ENCODE data around the gene CCL7.

The CCL7 gene

DNA sequence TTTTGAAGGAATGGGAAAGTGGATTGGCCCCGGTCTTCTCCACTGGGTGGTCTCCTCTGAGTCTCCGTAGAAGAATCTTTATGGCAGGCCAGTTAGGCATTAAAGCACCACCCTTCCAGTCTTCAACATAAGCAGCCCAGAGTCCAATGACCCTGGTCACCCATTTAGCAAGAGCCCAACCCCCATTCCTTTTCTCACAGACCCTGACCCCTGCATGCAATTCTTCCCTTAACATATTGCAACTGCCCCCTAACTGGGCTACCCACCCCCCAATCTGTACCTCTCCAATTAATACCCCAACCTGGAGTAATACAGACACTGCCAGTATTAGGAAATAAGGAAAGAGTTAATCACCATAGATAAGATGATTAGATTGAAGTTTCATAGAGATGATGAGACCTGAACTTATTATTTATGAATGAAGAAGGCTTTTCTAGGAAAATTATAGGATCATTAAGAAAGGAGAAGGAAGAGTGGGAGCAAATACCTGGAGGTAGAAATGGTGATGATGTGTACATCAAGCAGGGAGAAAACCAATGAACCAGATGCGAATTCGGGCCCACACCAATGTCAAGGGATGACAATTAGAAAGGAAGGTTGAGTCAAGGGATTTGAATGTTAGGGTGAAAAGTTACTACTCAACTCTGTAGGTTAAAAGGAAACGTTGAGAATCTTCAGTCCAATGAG lies 12.6 kb upstream of the CCL7 start:
- Histone ChIP-seq H3K4me3 (ENCODE audit: low read length) (no peak overlapping the region), H3K27ac (ENCODE audit: low read depth, low read length) (no peak overlapping the region), H3K4me1 (ENCODE audit: insufficient read depth, low read length) (peaks cover 28% of the 10 kb centered on the region), H3K9ac (ENCODE audit: low read depth, low read length) (no peak overlapping the region), H3K9me3 (ENCODE audit: insufficient read depth, low read depth, low read length) (no peaks in the 10 kb centered on the region), H3K36me3 (ENCODE audit: insufficient read depth, low read length) (no peaks in the 10 kb centered on the region), H3K27me3 (ENCODE audit: insufficient read depth, low read length) (no peaks in the 10 kb centered on the region)
- WGBS, result 92% methylated on average over 5 of the region's 5 CpGs

DNA sequence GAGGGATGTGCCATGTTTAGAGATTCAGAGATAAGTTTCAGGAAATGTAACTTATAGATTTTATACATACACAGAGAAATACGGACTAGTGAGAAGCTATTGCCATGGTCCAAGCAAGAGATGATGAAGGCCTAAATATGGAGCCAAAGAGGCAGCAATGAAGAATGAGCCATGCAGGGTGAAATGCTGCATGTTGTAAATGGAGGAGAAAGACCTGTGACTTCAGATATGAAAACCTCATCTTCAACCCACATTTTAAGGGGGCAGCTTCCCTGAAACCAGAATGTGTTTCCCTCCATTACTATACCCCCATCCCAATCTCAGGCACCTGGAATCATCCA lies 12.1 kb upstream of the CCL7 start:
- 95% methylated on average over 1 of the region's 1 CpG for WGBS
- no peak overlapping the region for H3K9ac ChIP-seq (ENCODE audit: low read depth, low read length)

DNA sequence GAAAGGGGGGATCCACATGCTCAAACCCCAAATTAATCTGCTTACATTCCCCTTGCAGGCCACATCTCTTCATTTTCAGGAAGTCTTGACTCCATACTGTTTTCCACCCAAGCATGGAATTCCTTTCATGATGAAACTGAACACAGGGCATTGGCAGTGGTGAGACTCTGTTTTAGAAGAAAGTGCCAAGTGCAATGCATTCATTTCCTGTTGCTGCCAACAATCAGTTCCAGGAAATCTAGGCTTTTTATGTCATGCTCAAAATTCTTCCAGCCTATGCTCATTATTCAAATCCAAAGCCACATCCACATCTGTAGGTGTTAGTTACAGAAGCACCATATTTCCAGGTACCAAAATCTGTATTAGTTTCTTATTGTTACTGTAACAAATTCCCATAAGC lies 10.9 kb upstream of the CCL7 start:
- peaks cover 17% of the 10 kb centered on the region for H3K4me1 ChIP-seq (ENCODE audit: insufficient read depth, low read length)
- no peaks in the 10 kb centered on the region for H3K27me3 ChIP-seq (ENCODE audit: insufficient read depth, low read length)
- H3K9me3 ChIP-seq (ENCODE audit: insufficient read depth, low read depth, low read length), result no peaks in the 10 kb centered on the region
- no peaks in the 10 kb centered on the region for H3K36me3 ChIP-seq (ENCODE audit: insufficient read depth, low read length)
- H3K4me3 ChIP-seq (ENCODE audit: low read length), result no peak overlapping the region
- H3K27ac ChIP-seq (ENCODE audit: low read depth, low read length), result no peak overlapping the region
- H3K9ac ChIP-seq (ENCODE audit: low read depth, low read length), result no peak overlapping the region

More for the DNA sequence above, 12.1 kb upstream of the CCL7 start:
- peaks cover 28% of the 10 kb centered on the region for H3K4me1 ChIP-seq (ENCODE audit: insufficient read depth, low read length)
- no peaks in the 10 kb centered on the region for H3K27me3 ChIP-seq (ENCODE audit: insufficient read depth, low read length)
- no peaks in the 10 kb centered on the region for H3K9me3 ChIP-seq (ENCODE audit: insufficient read depth, low read depth, low read length)
- H3K27ac ChIP-seq (ENCODE audit: low read depth, low read length), result no peak overlapping the region
- H3K36me3 ChIP-seq (ENCODE audit: insufficient read depth, low read length), result no peaks in the 10 kb centered on the region
- H3K4me3 ChIP-seq (ENCODE audit: low read length), result no peak overlapping the region

DNA sequence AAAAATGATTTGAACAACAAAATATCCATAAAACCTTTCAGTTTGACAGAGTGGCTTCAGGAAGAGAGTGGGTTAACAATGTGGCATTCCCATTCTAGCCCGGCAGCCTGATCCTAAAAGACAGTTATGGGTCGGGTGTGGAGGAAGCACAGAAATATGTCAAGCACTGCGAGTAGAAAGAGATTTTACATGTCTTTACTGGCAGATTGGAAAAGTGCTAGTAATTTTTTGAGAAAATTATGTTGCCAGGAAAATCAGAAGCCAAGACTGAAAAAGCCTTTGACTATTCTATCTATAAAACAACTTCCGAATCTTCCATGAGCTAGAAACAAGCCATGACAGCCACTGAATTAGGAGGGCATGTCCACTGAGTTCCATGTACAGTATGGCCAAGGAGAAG lies 9.2 kb upstream of the CCL7 start:
- Histone ChIP-seq H3K9ac (ENCODE audit: low read depth, low read length) (no peak overlapping the region), H3K27me3 (ENCODE audit: insufficient read depth, low read length) (no peaks in the 10 kb centered on the region; the same call in 1 of the 2 replicates), H3K27ac (ENCODE audit: low read depth, low read length) (no peak overlapping the region), H3K9me3 (ENCODE audit: insufficient read depth, low read depth, low read length) (no peaks in the 10 kb centered on the region), H3K4me1 (ENCODE audit: insufficient read depth, low read length) (peaks cover 4% of the 10 kb centered on the region; the same call in 1 of the 2 replicates), H3K4me3 (ENCODE audit: low read length) (no peak overlapping the region), H3K36me3 (ENCODE audit: insufficient read depth, low read length) (no peaks in the 10 kb centered on the region)
- WGBS, result 91% methylated on average over 4 of the region's 4 CpGs

DNA sequence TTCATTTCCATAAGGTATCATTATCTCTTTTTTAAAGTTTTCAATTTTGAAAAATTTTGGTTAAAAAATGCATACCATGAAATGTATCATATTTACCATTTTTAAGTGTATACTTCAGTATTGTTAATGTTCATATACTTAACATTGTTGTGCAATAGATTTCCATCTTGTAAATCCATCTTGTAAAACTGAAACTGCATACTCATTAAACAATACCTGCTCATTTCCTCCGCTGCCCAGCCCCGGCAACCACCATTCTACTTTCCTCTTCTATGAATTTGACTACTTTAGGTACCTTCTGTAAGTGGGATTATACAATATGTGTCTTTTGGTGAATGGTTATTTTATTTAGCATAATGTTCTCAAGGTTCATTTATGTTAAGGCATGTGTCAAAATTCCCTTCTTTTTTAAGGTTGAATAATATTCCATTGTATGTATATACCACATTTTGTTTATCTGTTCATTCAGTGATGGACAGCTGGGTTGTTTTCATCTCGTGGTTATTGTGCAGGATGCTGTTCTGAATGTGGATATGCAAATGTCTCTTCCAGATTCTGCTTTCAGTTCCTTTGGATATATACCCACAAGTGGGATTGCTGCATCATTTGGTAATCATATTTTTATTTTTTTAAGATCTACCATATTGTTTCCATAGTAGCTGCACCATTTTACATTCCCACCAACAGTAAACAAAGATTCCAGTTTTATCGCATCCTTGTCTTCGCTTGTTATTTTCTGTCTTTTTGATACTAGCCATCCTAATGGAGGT lies 8.3 kb upstream of the CCL7 start:
- no peak overlapping the region for H3K4me3 ChIP-seq (ENCODE audit: low read length)
- no peak overlapping the region for H3K27ac ChIP-seq (ENCODE audit: low read depth, low read length)
- H3K27me3 ChIP-seq (ENCODE audit: insufficient read depth, low read length), result no peaks in the 10 kb centered on the region; the same call in 1 of the 2 replicates
- H3K9me3 ChIP-seq (ENCODE audit: insufficient read depth, low read depth, low read length), result no peaks in the 10 kb centered on the region
- H3K4me1 ChIP-seq (ENCODE audit: insufficient read depth, low read length), result no peaks in the 10 kb centered on the region
- no peak overlapping the region for H3K9ac ChIP-seq (ENCODE audit: low read depth, low read length)
- no peaks in the 10 kb centered on the region for H3K36me3 ChIP-seq (ENCODE audit: insufficient read depth, low read length)
- 94% methylated on average over 5 of the region's 5 CpGs for WGBS

DNA sequence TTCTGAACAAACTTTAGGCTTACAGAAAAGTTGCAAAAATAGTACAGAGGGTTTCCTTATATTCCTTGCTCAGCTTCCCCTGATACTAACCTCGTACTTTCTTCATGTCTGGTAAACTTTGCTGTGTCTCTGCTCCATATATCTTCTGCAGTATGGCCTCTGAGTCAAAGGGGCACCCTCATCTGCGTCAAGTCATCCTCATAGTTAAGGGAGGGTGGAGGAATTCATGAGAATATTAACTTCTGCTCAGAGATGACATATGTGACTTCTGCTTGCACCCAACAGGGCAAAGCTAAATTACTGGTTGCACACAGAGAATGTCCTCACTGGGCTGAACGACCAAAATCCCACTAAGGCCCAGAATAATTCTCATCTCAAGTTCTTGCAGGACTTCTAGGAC lies 4.3 kb upstream of the CCL7 start:
- Histone ChIP-seq H3K9me3 (ENCODE audit: insufficient read depth, low read depth, low read length) (no peaks in the 10 kb centered on the region), H3K36me3 (ENCODE audit: insufficient read depth, low read length) (no peaks in the 10 kb centered on the region), H3K27ac (ENCODE audit: low read depth, low read length) (no peak overlapping the region), H3K27me3 (ENCODE audit: insufficient read depth, low read length) (no peaks in the 10 kb centered on the region; the same call in 1 of the 2 replicates), H3K4me1 (ENCODE audit: insufficient read depth, low read length) (no peaks in the 10 kb centered on the region), H3K4me3 (ENCODE audit: low read length) (no peak overlapping the region), H3K9ac (ENCODE audit: low read depth, low read length) (no peak overlapping the region)
- 87% methylated on average over 2 of the region's 3 CpGs for WGBS

DNA sequence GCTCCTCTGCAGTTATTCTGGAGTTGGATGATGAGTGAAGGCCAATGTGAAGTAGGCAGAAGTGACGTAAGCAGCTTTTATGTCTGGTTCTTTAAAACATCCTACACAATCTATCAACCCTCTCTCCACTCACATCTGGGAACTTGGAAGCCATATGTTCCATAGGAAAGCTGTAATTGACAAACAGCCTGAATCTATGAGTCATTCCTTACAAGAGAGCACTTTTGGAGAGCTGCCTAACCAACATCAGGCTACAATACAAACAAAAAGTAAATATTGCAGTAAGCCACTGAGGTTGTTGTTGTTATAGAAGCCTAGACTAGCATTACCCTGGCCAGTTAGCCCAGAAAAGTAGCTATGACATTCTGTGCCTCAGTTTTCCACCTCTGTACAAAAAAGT lies 5.9 kb downstream of the CCL7 start:
- Histone ChIP-seq H3K27me3 (ENCODE audit: insufficient read depth, low read length) (no peaks in the 10 kb centered on the region), H3K4me3 (ENCODE audit: low read length) (no peak overlapping the region), H3K36me3 (ENCODE audit: insufficient read depth, low read length) (no peaks in the 10 kb centered on the region), H3K27ac (ENCODE audit: low read depth, low read length) (no peak overlapping the region), H3K9me3 (ENCODE audit: insufficient read depth, low read depth, low read length) (no peaks in the 10 kb centered on the region), H3K4me1 (ENCODE audit: insufficient read depth, low read length) (no peaks in the 10 kb centered on the region), H3K9ac (ENCODE audit: low read depth, low read length) (no peak overlapping the region)
- WGBS, result no CpG with 5 or more reads among the region's 1 CpG

DNA sequence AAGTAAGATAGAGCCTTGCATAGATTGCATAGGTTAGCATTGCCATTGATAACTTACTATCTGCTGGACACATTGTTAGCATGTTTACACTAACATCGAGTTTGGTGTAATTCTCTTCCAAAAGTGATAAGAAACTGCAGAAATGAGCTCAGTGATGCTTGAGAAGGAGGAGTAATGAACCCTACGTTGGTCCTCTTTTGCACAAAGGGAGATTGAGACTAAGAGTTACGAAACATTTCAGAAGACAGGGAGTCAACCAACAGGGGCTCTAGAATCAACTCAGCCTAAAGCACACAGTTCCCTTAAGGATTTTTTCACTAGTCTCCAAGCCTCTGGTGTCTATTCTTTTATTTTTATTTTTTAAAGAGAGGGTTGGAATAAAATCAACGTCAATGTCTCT lies 6.8 kb downstream of the CCL7 start:
- H3K27ac ChIP-seq (ENCODE audit: low read depth, low read length), result no peak overlapping the region
- WGBS, result 85% methylated on average over 4 of the region's 4 CpGs
- H3K9me3 ChIP-seq (ENCODE audit: insufficient read depth, low read depth, low read length), result no peaks in the 10 kb centered on the region

DNA sequence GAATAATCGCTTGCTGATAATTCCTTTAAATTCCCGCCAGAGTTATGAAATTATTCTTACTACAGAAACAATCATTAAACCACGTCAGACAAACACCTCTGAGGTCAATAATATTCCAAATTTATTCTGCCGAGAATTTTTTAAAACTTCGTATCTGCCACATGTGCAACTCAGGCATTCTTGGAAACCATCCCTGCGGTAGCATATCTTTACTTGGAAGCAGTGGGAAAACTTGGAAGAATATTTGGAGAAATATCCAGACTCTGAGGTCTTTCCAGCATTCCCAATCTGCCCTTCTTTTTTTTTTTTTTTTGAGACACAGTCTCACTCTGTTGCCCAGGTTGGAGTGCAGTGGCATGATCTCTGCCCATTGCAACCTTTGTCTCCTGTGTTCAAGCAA lies 13.6 kb downstream of the CCL7 start:
- Histone ChIP-seq H3K27me3 (ENCODE audit: insufficient read depth, low read length) (no peaks in the 10 kb centered on the region), H3K4me1 (ENCODE audit: insufficient read depth, low read length) (no peaks in the 10 kb centered on the region)
- WGBS, result 96% methylated on average over 6 of the region's 6 CpGs

More for the DNA sequence above, 6.8 kb downstream of the CCL7 start:
- no peak overlapping the region for H3K9ac ChIP-seq (ENCODE audit: low read depth, low read length)
- no peak overlapping the region for H3K4me3 ChIP-seq (ENCODE audit: low read length)
- H3K4me1 ChIP-seq (ENCODE audit: insufficient read depth, low read length), result no peaks in the 10 kb centered on the region
- no peaks in the 10 kb centered on the region for H3K36me3 ChIP-seq (ENCODE audit: insufficient read depth, low read length)
- H3K27me3 ChIP-seq (ENCODE audit: insufficient read depth, low read length), result no peaks in the 10 kb centered on the region

DNA sequence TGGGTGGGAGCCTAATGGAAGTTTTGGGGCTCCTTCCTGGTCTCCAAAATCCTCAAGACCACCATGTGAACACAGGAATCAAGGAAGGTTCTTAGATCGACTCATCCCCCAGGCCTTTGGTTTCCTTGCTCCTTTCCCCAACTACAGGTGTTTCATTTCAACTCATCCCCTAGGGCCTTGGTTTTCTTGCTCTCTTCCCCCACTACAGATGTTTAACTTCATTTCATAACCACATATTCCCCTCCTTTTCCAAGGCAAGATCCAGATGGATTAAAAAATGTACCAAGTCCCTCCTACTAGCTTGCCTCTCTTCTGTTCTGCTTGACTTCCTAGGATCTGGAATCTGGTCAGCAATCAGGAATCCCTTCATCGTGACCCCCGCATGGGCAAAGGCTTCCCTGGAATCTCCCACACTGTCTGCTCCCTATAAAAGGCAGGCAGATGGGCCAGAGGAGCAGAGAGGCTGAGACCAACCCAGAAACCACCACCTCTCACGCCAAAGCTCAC lies 15.3 kb downstream of the CCL7 start, which contains the start of gene CCL11:
Gene CCL11 (plus strand): TSS at position 457 of the 507 bp plus-strand sequence. CDS start 67 bp downstream, outside the sequence.
- H3K9me3 ChIP-seq (ENCODE audit: insufficient read depth, low read depth, low read length), result no peaks in the 10 kb centered on the region
- H3K27ac ChIP-seq (ENCODE audit: low read depth, low read length), result no peak within 1 kb of the TSS
- no peak within 1 kb of the TSS for H3K4me3 ChIP-seq (ENCODE audit: low read length)
- no peaks in the 10 kb centered on the region for H3K36me3 ChIP-seq (ENCODE audit: insufficient read depth, low read length)
- H3K27me3 ChIP-seq (ENCODE audit: insufficient read depth, low read length), result no peaks in the 10 kb centered on the region
- no peak within 1 kb of the TSS for H3K9ac ChIP-seq (ENCODE audit: low read depth, low read length)
- no peaks in the 10 kb centered on the region for H3K4me1 ChIP-seq (ENCODE audit: insufficient read depth, low read length)
- 91% methylated on average over 4 of the region's 4 CpGs for WGBS

More for the DNA sequence above, 13.6 kb downstream of the CCL7 start:
- Histone ChIP-seq H3K27ac (ENCODE audit: low read depth, low read length) (no peak overlapping the region), H3K9me3 (ENCODE audit: insufficient read depth, low read depth, low read length) (no peaks in the 10 kb centered on the region), H3K4me3 (ENCODE audit: low read length) (no peak overlapping the region), H3K36me3 (ENCODE audit: insufficient read depth, low read length) (no peaks in the 10 kb centered on the region), H3K9ac (ENCODE audit: low read depth, low read length) (no peak overlapping the region)

DNA sequence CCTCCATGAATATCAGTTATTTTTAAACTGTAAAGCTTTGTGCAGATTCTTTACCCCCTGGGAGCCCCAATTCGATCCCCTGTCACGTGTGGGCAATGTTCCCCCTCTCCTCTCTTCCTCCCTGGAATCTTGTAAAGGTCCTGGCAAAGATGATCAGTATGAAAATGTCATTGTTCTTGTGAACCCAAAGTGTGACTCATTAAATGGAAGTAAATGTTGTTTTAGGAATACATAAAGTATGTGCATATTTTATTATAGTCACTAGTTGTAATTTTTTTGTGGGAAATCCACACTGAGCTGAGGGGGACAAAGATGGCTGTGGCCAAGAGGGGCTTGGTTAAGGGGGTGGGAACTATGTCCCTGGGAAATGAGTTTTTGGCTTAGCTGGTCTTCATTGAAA lies 17.9 kb downstream of the CCL7 start:
- H3K4me3 ChIP-seq (ENCODE audit: low read length), result no peak overlapping the region
- H3K4me1 ChIP-seq (ENCODE audit: insufficient read depth, low read length), result no peaks in the 10 kb centered on the region
- H3K36me3 ChIP-seq (ENCODE audit: insufficient read depth, low read length), result no peaks in the 10 kb centered on the region
- no peaks in the 10 kb centered on the region for H3K9me3 ChIP-seq (ENCODE audit: insufficient read depth, low read depth, low read length)
- H3K27me3 ChIP-seq (ENCODE audit: insufficient read depth, low read length), result no peaks in the 10 kb centered on the region
- 71% methylated on average over 2 of the region's 2 CpGs for WGBS
- no peak overlapping the region for H3K27ac ChIP-seq (ENCODE audit: low read depth, low read length)
- no peak overlapping the region for H3K9ac ChIP-seq (ENCODE audit: low read depth, low read length)
